Right lobe of liver (tissue), 4 donors: ENCODE data around the gene ZNF710.

Experiments
- CTCF ChIP-seq, 4 donors: fragments of 200-600 bp in 3 of 4; fragments of 450-650 bp in 1 of 4; IDR thresholded peaks; one replicate each; pipeline versions ENCODE4 v1.5.1 to v1.8.0; 2016 to 2022; ENCODE audit warnings: antibody characterized with exemption in 4 of 4, mild to moderate bottlenecking in 2 of 4
- POLR2A ChIP-seq: fragments of 450-650 bp; IDR thresholded peaks from one replicate; pipeline ENCODE4 v1.6.1; 2017; ENCODE audit warnings: antibody characterized with exemption, mild to moderate bottlenecking
- donor health status: DM: no; HTN: no; CAD: no.
- donor health status: DM: no; HTN: no; CAD: no.
- donor health status: DM: no; HTN: yes; CAD: no.

GRCh38 chr15:90114451-90114901 is 113.4 kb downstream of the ZNF710 start:
- TF ChIP-seq POLR2A (no peak), CTCF (IDR thresholded peaks at IDR 0.05) (no peak)
